GM12865 (cell line): Measurements from ENCODE around the gene CENPA.
"Not testable (repeated sequence)": the region's sequence is repeated elsewhere in the genome, so short reads cannot be mapped to it uniquely, and the experiment has no call there.

ENCODE experiments used
- DNase-seq: peaks from one replicate; pipeline ENCODE4 v3.0.0; 2010; ENCODE audit warnings: low read depth
- H3K4me3 ChIP-seq: 2 replicates; pipeline ENCODE4 v1.5.1; 2011; ENCODE audit warnings: mild to moderate bottlenecking, low read depth, low read length, control low read depth
- TF ChIP-seq, protein P1 (sequence below): IDR thresholded peaks from 2 replicates; pipeline ENCODE4 v1.5.1; 2011; ENCODE audit warnings: low read length, control low read depth, low read depth, inconsistent platforms; ENCODE audit not compliant: insufficient read depth; ENCODE audit errors: missing control alignments

CENPA gene

GRCh38 chr2:26792720-26793119, 6.9 kb downstream of the CENPA start:
- TF ChIP-seq, protein P1, sequence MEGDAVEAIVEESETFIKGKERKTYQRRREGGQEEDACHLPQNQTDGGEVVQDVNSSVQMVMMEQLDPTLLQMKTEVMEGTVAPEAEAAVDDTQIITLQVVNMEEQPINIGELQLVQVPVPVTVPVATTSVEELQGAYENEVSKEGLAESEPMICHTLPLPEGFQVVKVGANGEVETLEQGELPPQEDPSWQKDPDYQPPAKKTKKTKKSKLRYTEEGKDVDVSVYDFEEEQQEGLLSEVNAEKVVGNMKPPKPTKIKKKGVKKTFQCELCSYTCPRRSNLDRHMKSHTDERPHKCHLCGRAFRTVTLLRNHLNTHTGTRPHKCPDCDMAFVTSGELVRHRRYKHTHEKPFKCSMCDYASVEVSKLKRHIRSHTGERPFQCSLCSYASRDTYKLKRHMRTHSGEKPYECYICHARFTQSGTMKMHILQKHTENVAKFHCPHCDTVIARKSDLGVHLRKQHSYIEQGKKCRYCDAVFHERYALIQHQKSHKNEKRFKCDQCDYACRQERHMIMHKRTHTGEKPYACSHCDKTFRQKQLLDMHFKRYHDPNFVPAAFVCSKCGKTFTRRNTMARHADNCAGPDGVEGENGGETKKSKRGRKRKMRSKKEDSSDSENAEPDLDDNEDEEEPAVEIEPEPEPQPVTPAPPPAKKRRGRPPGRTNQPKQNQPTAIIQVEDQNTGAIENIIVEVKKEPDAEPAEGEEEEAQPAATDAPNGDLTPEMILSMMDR, result no peak
- no peak for DNase-seq

DNA sequence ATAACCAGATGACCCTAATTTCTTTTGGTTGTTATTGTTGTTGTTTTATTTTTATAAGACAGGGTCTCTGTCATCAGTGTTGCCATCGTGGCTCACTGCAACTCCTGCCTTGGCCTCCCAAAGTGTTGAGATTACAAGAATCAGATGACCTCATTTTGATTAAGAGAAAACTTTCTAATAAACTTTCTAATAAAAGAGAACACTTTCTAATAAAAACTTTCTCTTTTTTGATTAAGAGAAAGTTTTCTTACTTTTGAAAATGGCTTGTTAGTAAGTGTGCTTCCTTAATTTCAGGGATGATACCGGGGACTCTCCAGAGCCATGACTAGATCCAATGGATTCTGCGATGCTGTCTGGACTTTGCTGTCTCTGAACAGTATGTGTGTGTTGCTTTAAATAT, 7.7 kb downstream of the CENPA start:
- no peak for DNase-seq
- H3K4me3 ChIP-seq, result no peak overlapping the region
- TF ChIP-seq, protein P1, result no peak

More at GRCh38 chr2:26792720-26793119, 6.9 kb downstream of the CENPA start:
- no peak overlapping the region for H3K4me3 ChIP-seq

DNA sequence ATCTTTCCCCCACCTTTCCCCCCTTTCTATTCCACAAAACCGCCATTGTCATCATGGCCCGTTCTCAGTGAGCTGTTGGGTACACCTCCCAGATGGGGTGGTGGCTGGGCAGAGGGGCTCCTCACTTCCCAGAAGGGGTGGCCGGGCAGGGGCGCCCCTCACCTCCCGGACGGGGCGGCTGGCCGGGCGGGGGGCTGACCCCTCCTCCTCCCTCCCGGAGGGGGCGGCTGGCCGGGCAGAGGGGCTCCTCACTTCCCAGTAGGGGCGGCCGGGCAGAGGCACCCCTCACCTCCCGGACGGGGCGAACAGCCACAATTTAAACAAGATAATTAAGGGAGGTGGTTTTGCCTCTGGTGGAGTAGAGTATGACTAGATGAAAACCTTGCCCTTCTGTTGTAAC, 9.3 kb downstream of the CENPA start:
- not testable (repeated sequence) for H3K4me3 ChIP-seq

GRCh38 chr2:26801328-26801727, 15.5 kb downstream of the CENPA start:
- H3K4me3 ChIP-seq, result no peak overlapping the region
- TF ChIP-seq, protein P1, result no peak
- DNase-seq, result no peak

More for the DNA sequence above, 9.3 kb downstream of the CENPA start:
- not testable (repeated sequence) for DNase-seq

- TF ChIP-seq, protein P1, result no peak
- H3K4me3 ChIP-seq, result no peak overlapping the region
- DNase-seq, result no peak
Measured at GRCh38 chr2:26801796-26802195, 15.9 kb downstream of the CENPA start.

DNA sequence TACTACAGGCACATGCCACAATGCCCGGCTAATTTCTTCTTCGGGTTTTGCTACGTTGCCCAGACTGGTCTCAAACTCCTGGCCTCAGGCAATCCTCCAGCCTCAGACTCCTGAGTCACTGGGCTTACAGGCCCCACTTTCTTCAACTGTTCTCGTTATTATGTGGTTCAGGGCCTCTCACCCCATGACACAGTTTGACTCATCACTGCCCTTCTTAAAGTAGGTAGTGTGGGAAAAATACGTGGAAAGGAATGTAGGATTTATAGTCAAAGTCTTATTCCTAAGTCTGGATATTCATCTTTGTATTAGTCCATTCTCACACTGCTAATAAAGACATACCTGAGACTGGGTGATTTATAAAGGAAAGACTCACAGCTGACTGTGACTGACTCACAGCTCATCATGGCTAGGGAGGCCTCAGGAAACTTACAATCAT, 19.4 kb downstream of the CENPA start:
- H3K4me3 ChIP-seq, result no peak overlapping the region
- no peak for DNase-seq
- TF ChIP-seq, protein P1, result no peak

DNA sequence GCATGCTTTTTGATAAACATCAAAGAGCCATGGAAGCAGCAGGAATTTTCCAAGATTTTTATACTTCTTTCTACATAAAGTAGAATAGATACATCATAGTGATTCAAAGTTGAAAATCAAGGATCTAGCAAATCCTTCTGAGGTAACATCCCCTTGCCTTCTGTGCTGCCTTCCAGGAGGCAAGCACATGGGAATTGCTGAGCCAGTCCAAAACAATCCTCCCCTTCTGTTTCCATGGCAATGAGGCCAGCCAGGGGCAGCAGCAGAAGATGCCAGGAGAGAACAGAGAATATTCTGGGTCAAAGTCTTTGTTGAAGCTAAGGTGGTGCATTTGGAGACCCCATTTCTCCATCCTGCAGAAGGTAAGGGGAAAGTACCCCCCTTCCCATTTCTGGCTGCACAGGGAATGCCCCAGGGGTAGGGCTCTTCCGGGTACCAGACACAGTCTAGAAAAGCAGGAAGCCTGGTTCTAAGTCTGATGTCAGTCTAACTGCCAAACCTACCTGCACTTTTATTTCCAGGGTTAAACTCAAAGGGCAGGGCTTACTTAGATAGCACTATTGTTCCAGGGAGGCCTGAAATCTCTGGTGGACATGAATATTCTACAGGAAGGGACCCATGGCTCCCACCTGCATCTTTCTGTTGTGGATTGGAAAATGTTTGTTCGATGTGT, 22.1 kb downstream of the CENPA start:
- no peak overlapping the region for H3K4me3 ChIP-seq
- TF ChIP-seq, protein P1, result no peak
- no peak for DNase-seq
